ENCODE data around the gene MYO9B.

DNA sequence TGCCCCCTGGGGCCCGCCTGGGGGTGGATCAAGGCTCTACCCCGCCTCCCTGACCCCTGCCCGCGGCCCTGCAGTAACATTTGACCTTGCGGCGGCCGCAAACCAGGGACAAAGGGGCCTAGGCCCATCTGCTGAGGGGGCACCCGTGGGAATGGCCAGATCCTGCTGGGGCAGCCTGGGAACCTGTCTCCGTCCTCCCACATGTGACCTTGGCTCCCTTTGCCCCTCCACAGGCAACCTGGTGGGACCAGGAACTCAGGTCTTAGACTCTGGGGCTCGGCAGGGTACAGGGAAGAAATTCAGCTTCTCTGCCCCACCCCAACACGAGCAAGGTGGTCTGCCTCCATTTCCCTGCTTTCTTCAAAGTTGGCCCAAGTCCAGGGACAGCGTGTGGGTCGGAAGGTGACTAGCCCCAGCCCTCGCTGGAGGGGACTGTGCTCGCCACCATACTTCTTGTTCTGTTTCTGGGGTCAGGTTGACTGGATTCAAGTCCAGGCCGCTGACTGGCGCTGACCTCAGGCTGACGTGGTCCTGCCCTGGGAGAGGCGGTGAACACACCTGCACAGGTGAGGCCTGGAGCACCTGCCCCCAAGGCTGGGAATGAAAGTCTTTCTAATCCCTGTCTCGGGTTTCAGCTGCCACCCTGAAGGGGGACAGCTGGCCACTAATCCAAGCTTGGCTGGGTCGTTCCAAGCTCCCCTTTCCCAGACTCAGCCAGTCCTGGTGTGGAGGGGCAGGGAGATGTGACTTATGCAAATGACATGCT lies 172.6 kb downstream of the MYO9B start:
- TF ChIP-seq, protein P1, sequence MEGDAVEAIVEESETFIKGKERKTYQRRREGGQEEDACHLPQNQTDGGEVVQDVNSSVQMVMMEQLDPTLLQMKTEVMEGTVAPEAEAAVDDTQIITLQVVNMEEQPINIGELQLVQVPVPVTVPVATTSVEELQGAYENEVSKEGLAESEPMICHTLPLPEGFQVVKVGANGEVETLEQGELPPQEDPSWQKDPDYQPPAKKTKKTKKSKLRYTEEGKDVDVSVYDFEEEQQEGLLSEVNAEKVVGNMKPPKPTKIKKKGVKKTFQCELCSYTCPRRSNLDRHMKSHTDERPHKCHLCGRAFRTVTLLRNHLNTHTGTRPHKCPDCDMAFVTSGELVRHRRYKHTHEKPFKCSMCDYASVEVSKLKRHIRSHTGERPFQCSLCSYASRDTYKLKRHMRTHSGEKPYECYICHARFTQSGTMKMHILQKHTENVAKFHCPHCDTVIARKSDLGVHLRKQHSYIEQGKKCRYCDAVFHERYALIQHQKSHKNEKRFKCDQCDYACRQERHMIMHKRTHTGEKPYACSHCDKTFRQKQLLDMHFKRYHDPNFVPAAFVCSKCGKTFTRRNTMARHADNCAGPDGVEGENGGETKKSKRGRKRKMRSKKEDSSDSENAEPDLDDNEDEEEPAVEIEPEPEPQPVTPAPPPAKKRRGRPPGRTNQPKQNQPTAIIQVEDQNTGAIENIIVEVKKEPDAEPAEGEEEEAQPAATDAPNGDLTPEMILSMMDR (conservative IDR thresholded peaks at IDR 0.05 in 1 of 2, IDR thresholded peaks at IDR 0.05 in 1 of 2; ENCODE audit: extremely low read depth in 1 of 2, insufficient read depth in 1 of 2, low read depth in 1 of 2, low read length in 2 of 2) = no peak
- no peak for TF ChIP-seq EZH2 (IDR thresholded peaks at IDR 0.05; ENCODE audit: borderline replicate concordance, low read length)

All from mammary epithelial cell (primary cell).